A673 (cell line): ENCODE measurements around the gene WDR31. TPM values are rescaled to one million over a fixed set of nuclear protein-coding genes. Genes with fewer than 3 reads are reported as not detected.

Source experiments
- BruUV-seq: library from RNA; stranded (reverse); fragments of 400-500 nt; replicated peaks from 2 replicates; lab custom pipeline; 2021; lab: Mats Ljungman, UMichigan
- CTCF ChIA-PET: fragments of 300-600 bp; sonication (Branson Sonifier 250); formaldehyde crosslinking; loops from one replicate; lab custom pipeline; 2022; ENCODE audit warnings: antibody characterized with exemption; lab: Charles Lee
- POLR2A ChIA-PET: fragments of 300-600 bp; sonication (Branson Sonifier 250); formaldehyde crosslinking; loops from one replicate; lab custom pipeline; 2022; ENCODE audit warnings: antibody characterized with exemption; ENCODE audit not compliant: low non-redundant PET; lab: Charles Lee
- DNase-seq: peaks from one replicate; pipeline ENCODE4 v3.0.0-alpha.2; 2015; ENCODE audit warnings: low spot score
- H3K27ac ChIP-seq: fragments of 200-600 bp; sonication (generic); 2 replicates; pipeline ENCODE4 v1.5.1; 2016; ENCODE audit warnings: mixed run types, low read depth, mild to moderate bottlenecking, mixed read lengths, antibody characterized with exemption, low read length; ENCODE audit not compliant: poor library complexity, severe bottlenecking
- H3K27me3 ChIP-seq: fragments of 200-600 bp; sonication (generic); replicated peaks from 2 replicates; pipeline ENCODE4 v1.6.1; 2017; ENCODE audit warnings: mixed run types, low read depth, mild to moderate bottlenecking, mixed read lengths, antibody characterized with exemption, low read length; ENCODE audit not compliant: insufficient read depth, poor library complexity
- H3K36me3 ChIP-seq: fragments of 200-600 bp; sonication (generic); 2 replicates; pipeline ENCODE4 v1.6.1; 2016; ENCODE audit warnings: mixed run types, mild to moderate bottlenecking, mixed read lengths, antibody characterized with exemption, low read length; ENCODE audit not compliant: insufficient read depth, poor library complexity, severe bottlenecking
- H3K4me1 ChIP-seq: fragments of 200-600 bp; sonication (generic); 2 replicates; pipeline ENCODE4 v1.6.1; 2017; ENCODE audit warnings: mixed run types, mild to moderate bottlenecking, mixed read lengths, antibody characterized with exemption, low read length; ENCODE audit not compliant: insufficient read depth, poor library complexity, severe bottlenecking
- H3K4me3 ChIP-seq: fragments of 200-600 bp; sonication (generic); 2 replicates; pipeline ENCODE4 v1.5.1; 2016; ENCODE audit warnings: low read depth, mixed run types, mild to moderate bottlenecking, mixed read lengths, low read length; ENCODE audit not compliant: poor library complexity, severe bottlenecking
- H3K9me3 ChIP-seq: fragments of 200-600 bp; sonication (generic); 2 replicates; pipeline ENCODE4 v1.6.1; 2016; ENCODE audit warnings: mixed run types, low read depth, mild to moderate bottlenecking, mixed read lengths, antibody characterized with exemption, low read length; ENCODE audit not compliant: poor library complexity, severe bottlenecking
- CTCF ChIP-seq: fragments of 300-800, 200-600 bp; sonication (generic); conservative IDR thresholded peaks from 2 replicates; pipeline ENCODE4 v1.5.1; 2017; ENCODE audit warnings: low read depth, mild to moderate bottlenecking, antibody characterized with exemption, low read length, moderate library complexity, mixed read lengths
- EZH2 ChIP-seq: fragments of 200-600 bp; sonication (generic); IDR thresholded peaks from 2 replicates; pipeline ENCODE4 v1.6.1; 2017; ENCODE audit warnings: borderline replicate concordance, low read depth, mild to moderate bottlenecking, mixed read lengths, antibody characterized with exemption, low read length; ENCODE audit not compliant: poor library complexity, severe bottlenecking
- intact Hi-C: fragments of 100-400 bp; cut with micrococcal nuclease; formaldehyde crosslinking; loops from one replicate; pipeline ENCODE4 v1.10.0; 2022; ENCODE audit not compliant: unreplicated experiment
- total RNA-seq: library from RNA; stranded (reverse); gene quantifications from 2 replicates; pipeline ENCODE4 v1.2.3, GENCODE V29; 2021

WDR31 gene
- total RNA-seq, 1 experiment from 2014 or later = 1.3 TPM

- intact Hi-C loops = no loop called here
- Histone ChIP-seq H3K36me3 (no peaks in the 10 kb centered on the region), H3K4me1 (peaks cover 7% of the 10 kb centered on the region), H3K27me3 (peaks cover 19% of the 10 kb centered on the region), H3K27ac (no peak overlapping the region), H3K9me3 (no peaks in the 10 kb centered on the region), H3K4me3 (no peak overlapping the region)
- no peak for DNase-seq
- no TSS peak for BruUV-seq
- POLR2A ChIA-PET = interaction anchor here (0.6 kb wide), 1 partner anchor 13 kb away, joined by 4 read pairs; no protein-coding TSS in a partner anchor
- CTCF ChIA-PET = no interaction called here
- TF ChIP-seq CTCF = no peak
- TF ChIP-seq EZH2 = no peak
Observed at GRCh38 chr9:113345190-113345589, 5.1 kb upstream of the WDR31 start.

GRCh38 chr9:113343732-113344231 is 3.7 kb upstream of the WDR31 start:
- Histone ChIP-seq H3K36me3 (no peaks in the 10 kb centered on the region), H3K4me1 (peaks cover 13% of the 10 kb centered on the region), H3K4me3 (no peak overlapping the region), H3K27me3 (peaks cover 7% of the 10 kb centered on the region), H3K27ac (peak overlapping the region; percentile 61), H3K9me3 (no peaks in the 10 kb centered on the region)
- intact Hi-C loops = no loop called here
- no TSS peak for BruUV-seq
- CTCF ChIA-PET = no interaction called here
- POLR2A ChIA-PET = no interaction called here
- TF ChIP-seq EZH2 (no peak), CTCF (no peak)
- peak; percentile 74 for DNase-seq

- peak; percentile 45 for DNase-seq
- ChIA-PET POLR2A (no interaction called here), CTCF (no interaction called here)
- no peaks in the 10 kb centered on the region for H3K9me3 ChIP-seq
- H3K27me3 ChIP-seq = no peaks in the 10 kb centered on the region
- TF ChIP-seq EZH2 (no peak), CTCF (no peak)
- BruUV-seq = no TSS peak
- no peaks in the 10 kb centered on the region for H3K36me3 ChIP-seq
- H3K4me3 ChIP-seq = no peak overlapping the region
- H3K27ac ChIP-seq = no peak overlapping the region
- intact Hi-C loops = no loop called here
- peaks cover 13% of the 10 kb centered on the region for H3K4me1 ChIP-seq
Observed at GRCh38 chr9:113341712-113342410, 1.8 kb upstream of the WDR31 start.
